GM19193 (cell line): ENCODE data around the gene CFAP157.

Source experiments
- POLR2A ChIP-seq: IDR thresholded peaks from 4 replicates; pipeline ENCODE4 v1.6.1; 2011; ENCODE audit not compliant: insufficient read depth, insufficient read length; ENCODE audit errors: extremely low read depth

CFAP157 gene

GRCh38 chr9:127754099-127755060 is 47.6 kb downstream of the CFAP157 start:
- no peak for TF ChIP-seq POLR2A

- TF ChIP-seq POLR2A, result no peak
Observed at GRCh38 chr9:127755061-127756060, 48.6 kb downstream of the CFAP157 start.

GRCh38 chr9:127756233-127756632 is 49.4 kb downstream of the CFAP157 start:
- TF ChIP-seq POLR2A, result no peak

GRCh38 chr9:127758843-127759242 is 52.1 kb downstream of the CFAP157 start:
- TF ChIP-seq POLR2A, result no peak

- TF ChIP-seq POLR2A, result no peak
Observed at GRCh38 chr9:127761061-127761460, 54.3 kb downstream of the CFAP157 start.

GRCh38 chr9:127761491-127761956 is 54.7 kb downstream of the CFAP157 start:
- no peak for TF ChIP-seq POLR2A

- TF ChIP-seq POLR2A, result no peak
Observed at GRCh38 chr9:127762111-127762676, 55.4 kb downstream of the CFAP157 start.

GRCh38 chr9:127763918-127764384 is 57.2 kb downstream of the CFAP157 start:
- TF ChIP-seq POLR2A, result no peak

- TF ChIP-seq POLR2A, result no peak
Observed at GRCh38 chr9:127765418-127765817, 58.6 kb downstream of the CFAP157 start.
